Measurements from ENCODE around the gene KCNJ16.

The KCNJ16 gene

GRCh38 chr17:70102531-70102930 is 27.5 kb downstream of the KCNJ16 start:
- Mint-ChIP-seq H3K27ac (no peak overlapping the region), H3K27me3 (no peaks in the 10 kb centered on the region), H3K4me1 (no peaks in the 10 kb centered on the region), H3K4me3 (no peak overlapping the region), H3K9me3 (no peaks in the 10 kb centered on the region), H3K36me3 (no peaks in the 10 kb centered on the region)
- ATAC-seq, result no peak

GRCh38 chr17:70104791-70105523 is 29.9 kb downstream of the KCNJ16 start:
- Mint-ChIP-seq H3K4me1 (no peaks in the 10 kb centered on the region), H3K27ac (no peak overlapping the region), H3K9me3 (no peaks in the 10 kb centered on the region), H3K36me3 (no peaks in the 10 kb centered on the region), H3K27me3 (peaks cover 10% of the 10 kb centered on the region), H3K4me3 (no peak overlapping the region)
- ATAC-seq, result no peak

GRCh38 chr17:70105641-70106040 is 30.6 kb downstream of the KCNJ16 start:
- Mint-ChIP-seq H3K36me3 (no peaks in the 10 kb centered on the region), H3K27me3 (peaks cover 11% of the 10 kb centered on the region), H3K4me1 (no peaks in the 10 kb centered on the region), H3K4me3 (no peak overlapping the region), H3K9me3 (no peaks in the 10 kb centered on the region), H3K27ac (no peak overlapping the region)
- ATAC-seq, result no peak

DNA sequence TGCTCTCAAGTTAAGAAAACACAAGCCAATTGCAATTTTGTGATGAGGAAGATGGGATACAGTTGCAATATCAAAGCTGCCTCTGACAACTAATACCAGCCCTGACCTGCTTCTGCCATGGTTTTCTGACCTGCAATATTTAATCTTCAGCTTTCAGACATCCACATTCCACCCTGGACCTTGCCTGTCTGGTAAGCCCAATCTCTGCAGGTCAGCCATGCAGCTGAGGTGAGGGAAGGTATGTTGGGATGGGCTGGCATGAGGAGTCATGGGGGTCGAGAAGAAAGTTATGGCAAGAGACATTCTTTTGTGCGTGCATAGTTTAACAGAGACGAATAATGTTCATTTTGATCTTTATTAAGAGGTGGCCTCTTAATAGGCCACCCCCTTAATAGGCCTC is 31.5 kb downstream of the KCNJ16 start:
- peaks cover 11% of the 10 kb centered on the region for H3K27me3 Mint-ChIP-seq
- H3K36me3 Mint-ChIP-seq, result no peaks in the 10 kb centered on the region
- H3K4me3 Mint-ChIP-seq, result no peak overlapping the region
- H3K9me3 Mint-ChIP-seq, result peaks cover 4% of the 10 kb centered on the region
- no peaks in the 10 kb centered on the region for H3K4me1 Mint-ChIP-seq
- H3K27ac Mint-ChIP-seq, result no peak overlapping the region
- ATAC-seq, result no peak

DNA sequence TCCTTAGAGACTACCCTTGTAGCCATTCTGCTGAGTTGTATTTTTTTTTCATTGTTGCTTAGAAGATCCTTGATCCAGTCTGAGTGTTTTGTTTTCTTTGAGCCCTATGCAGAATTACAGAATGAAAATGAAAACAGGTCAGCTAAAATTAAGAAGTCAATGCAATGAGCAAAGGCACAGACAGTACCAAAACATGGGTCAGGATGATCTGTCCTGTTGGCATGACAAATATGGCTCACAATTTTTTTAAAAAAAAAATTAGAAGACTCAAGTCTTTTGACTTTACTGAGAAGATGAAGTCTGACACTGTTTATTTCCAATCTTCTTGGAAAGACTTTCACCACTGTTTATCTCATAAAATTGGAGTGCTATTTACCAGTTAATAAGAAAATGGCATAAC is 32.4 kb downstream of the KCNJ16 start:
- Mint-ChIP-seq H3K4me3 (no peak overlapping the region), H3K4me1 (no peaks in the 10 kb centered on the region), H3K9me3 (peaks cover 4% of the 10 kb centered on the region), H3K27ac (no peak overlapping the region), H3K36me3 (no peaks in the 10 kb centered on the region), H3K27me3 (peaks cover 11% of the 10 kb centered on the region)
- ATAC-seq, result no peak

- Mint-ChIP-seq H3K9me3 (peaks cover 4% of the 10 kb centered on the region), H3K27ac (no peak overlapping the region), H3K4me1 (no peaks in the 10 kb centered on the region), H3K27me3 (peaks cover 11% of the 10 kb centered on the region), H3K4me3 (no peak overlapping the region), H3K36me3 (no peaks in the 10 kb centered on the region)
- no peak for ATAC-seq
Observed at GRCh38 chr17:70107904-70108565, 33.0 kb downstream of the KCNJ16 start.

DNA sequence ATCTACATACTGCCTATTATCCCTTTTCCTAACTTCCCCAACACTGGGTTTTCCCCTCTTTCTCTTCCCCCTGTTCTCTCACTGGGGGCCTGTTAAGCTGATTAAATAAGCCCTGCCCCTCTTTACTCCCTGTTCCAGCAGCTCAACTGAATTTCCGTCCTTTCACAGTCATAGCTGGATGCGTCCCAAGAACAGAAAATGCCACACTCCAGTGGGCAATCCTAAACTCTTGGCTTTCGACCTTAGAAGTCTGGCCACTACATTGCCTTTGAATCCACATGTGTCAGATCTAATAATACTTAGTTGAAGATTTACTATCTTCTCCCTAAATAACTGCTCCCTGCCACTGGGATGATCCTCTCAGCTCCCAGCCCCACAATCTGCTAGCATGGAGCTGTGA is 34.5 kb downstream of the KCNJ16 start:
- Mint-ChIP-seq H3K27me3 (peaks cover 11% of the 10 kb centered on the region), H3K27ac (no peak overlapping the region), H3K4me1 (no peaks in the 10 kb centered on the region), H3K4me3 (no peak overlapping the region), H3K9me3 (peaks cover 4% of the 10 kb centered on the region), H3K36me3 (no peaks in the 10 kb centered on the region)
- no peak for ATAC-seq

DNA sequence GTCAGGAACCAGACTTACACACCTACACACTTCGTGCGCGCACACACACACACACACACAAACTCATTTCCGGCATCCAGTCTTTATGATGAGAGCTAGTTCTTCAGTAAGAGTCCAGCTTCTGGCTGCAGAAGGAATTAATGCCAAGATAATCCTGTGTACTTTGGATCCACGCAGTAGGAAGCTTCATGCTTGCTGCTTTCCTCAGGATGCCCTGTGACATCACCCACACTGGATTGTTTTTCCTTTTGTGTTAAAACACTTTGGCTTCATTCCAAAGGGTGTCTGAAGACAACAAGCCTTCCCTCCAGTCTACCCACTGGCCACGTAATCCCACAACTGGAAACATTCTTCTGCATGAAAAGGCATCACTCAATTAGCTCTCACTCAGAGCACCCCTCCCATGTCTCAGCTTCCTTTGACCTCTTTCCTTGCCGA is 35.4 kb downstream of the KCNJ16 start:
- Mint-ChIP-seq H3K27me3 (peaks cover 11% of the 10 kb centered on the region), H3K4me1 (no peaks in the 10 kb centered on the region), H3K27ac (no peak overlapping the region), H3K4me3 (no peak overlapping the region), H3K36me3 (no peaks in the 10 kb centered on the region), H3K9me3 (peaks cover 4% of the 10 kb centered on the region)
- ATAC-seq, result no peak

- H3K4me1 Mint-ChIP-seq, result no peaks in the 10 kb centered on the region
- no peaks in the 10 kb centered on the region for H3K36me3 Mint-ChIP-seq
- peaks cover 11% of the 10 kb centered on the region for H3K27me3 Mint-ChIP-seq
- peaks cover 4% of the 10 kb centered on the region for H3K9me3 Mint-ChIP-seq
- no peak overlapping the region for H3K27ac Mint-ChIP-seq
- H3K4me3 Mint-ChIP-seq, result no peak overlapping the region
- no peak for ATAC-seq
Observed at GRCh38 chr17:70111201-70111600, 36.2 kb downstream of the KCNJ16 start.

- no peak for ATAC-seq
- Mint-ChIP-seq H3K4me1 (no peaks in the 10 kb centered on the region), H3K9me3 (peaks cover 7% of the 10 kb centered on the region), H3K4me3 (no peak overlapping the region), H3K27me3 (peaks cover 7% of the 10 kb centered on the region), H3K36me3 (no peaks in the 10 kb centered on the region), H3K27ac (no peak overlapping the region)
Observed at GRCh38 chr17:70114405-70114804, 39.4 kb downstream of the KCNJ16 start.

GRCh38 chr17:70115126-70115525 is 40.1 kb downstream of the KCNJ16 start:
- no peak for ATAC-seq
- no peaks in the 10 kb centered on the region for H3K27me3 Mint-ChIP-seq
- no peaks in the 10 kb centered on the region for H3K36me3 Mint-ChIP-seq
- no peak overlapping the region for H3K27ac Mint-ChIP-seq
- H3K9me3 Mint-ChIP-seq, result peaks cover 8% of the 10 kb centered on the region
- H3K4me3 Mint-ChIP-seq, result no peak overlapping the region
- peaks cover 3% of the 10 kb centered on the region for H3K4me1 Mint-ChIP-seq

- Mint-ChIP-seq H3K36me3 (no peaks in the 10 kb centered on the region), H3K4me3 (no peak overlapping the region), H3K27me3 (no peaks in the 10 kb centered on the region), H3K4me1 (peaks cover 7% of the 10 kb centered on the region), H3K27ac (no peak overlapping the region), H3K9me3 (peaks cover 6% of the 10 kb centered on the region)
- ATAC-seq, result no peak
Observed at GRCh38 chr17:70116919-70117318, 41.9 kb downstream of the KCNJ16 start.

- peaks cover 6% of the 10 kb centered on the region for H3K9me3 Mint-ChIP-seq
- no peaks in the 10 kb centered on the region for H3K27me3 Mint-ChIP-seq
- no peak overlapping the region for H3K27ac Mint-ChIP-seq
- no peaks in the 10 kb centered on the region for H3K36me3 Mint-ChIP-seq
- ATAC-seq, result no peak
- no peak overlapping the region for H3K4me3 Mint-ChIP-seq
- H3K4me1 Mint-ChIP-seq, result peaks cover 7% of the 10 kb centered on the region
Observed at GRCh38 chr17:70119545-70119944, 44.5 kb downstream of the KCNJ16 start.

DNA sequence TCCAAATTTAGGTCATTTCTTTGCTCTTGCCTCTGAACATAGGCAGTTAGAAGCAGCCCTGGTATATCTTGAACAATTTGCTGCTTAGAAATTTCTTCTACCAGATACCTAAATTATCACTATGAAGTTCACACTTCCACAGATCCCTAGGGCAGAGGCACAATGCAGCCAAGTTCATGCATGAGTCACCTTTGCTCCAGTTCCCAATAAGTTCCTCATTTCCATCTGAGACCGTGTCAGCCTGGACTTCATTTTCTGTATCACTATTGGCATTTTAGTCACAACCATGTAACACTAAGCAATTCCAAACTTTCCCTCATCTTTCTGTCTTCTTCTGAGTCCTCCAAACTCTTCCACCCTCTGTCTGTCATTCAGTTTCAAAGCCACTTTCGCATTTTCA is 45.0 kb downstream of the KCNJ16 start:
- no peak overlapping the region for H3K4me3 Mint-ChIP-seq
- H3K27ac Mint-ChIP-seq, result no peak overlapping the region
- no peaks in the 10 kb centered on the region for H3K27me3 Mint-ChIP-seq
- peaks cover 7% of the 10 kb centered on the region for H3K4me1 Mint-ChIP-seq
- ATAC-seq, result no peak
- no peaks in the 10 kb centered on the region for H3K36me3 Mint-ChIP-seq
- H3K9me3 Mint-ChIP-seq, result peaks cover 6% of the 10 kb centered on the region

DNA sequence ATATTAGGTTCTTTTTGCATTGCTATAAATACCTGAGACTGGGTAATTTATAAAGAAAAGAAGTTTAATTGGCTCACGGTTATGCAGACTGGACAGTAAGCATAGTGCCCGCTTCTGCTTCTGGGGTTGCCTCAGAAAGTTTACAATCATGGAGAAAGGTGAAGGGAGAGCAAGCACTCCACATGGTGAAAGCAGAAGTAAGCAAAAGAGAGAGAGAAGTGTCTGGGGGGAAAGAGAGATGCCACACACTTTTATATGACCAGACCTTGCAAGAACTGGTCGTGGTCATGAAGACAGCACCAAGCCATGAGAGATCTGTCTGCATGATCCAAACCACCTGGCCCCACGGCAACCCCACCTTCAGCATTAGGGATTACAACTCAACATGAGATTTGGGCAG is 45.4 kb downstream of the KCNJ16 start:
- no peaks in the 10 kb centered on the region for H3K27me3 Mint-ChIP-seq
- H3K4me3 Mint-ChIP-seq, result no peak overlapping the region
- peak; percentile 56 for ATAC-seq
- H3K27ac Mint-ChIP-seq, result no peak overlapping the region
- peaks cover 7% of the 10 kb centered on the region for H3K4me1 Mint-ChIP-seq
- H3K36me3 Mint-ChIP-seq, result no peaks in the 10 kb centered on the region
- H3K9me3 Mint-ChIP-seq, result peaks cover 6% of the 10 kb centered on the region

GRCh38 chr17:70121126-70121525 is 46.1 kb downstream of the KCNJ16 start:
- Mint-ChIP-seq H3K27me3 (no peaks in the 10 kb centered on the region), H3K36me3 (no peaks in the 10 kb centered on the region), H3K9me3 (peaks cover 6% of the 10 kb centered on the region), H3K4me3 (no peak overlapping the region), H3K27ac (no peak overlapping the region), H3K4me1 (peaks cover 7% of the 10 kb centered on the region)
- ATAC-seq, result no peak
